HepG2 (cell line): ENCODE measurements around the gene BBS1. TPM values are rescaled to one million over a fixed set of nuclear protein-coding genes. Genes with fewer than 3 reads are reported as not detected.

Experiments
- CBFB ChIP-seq: sonication (generic); formaldehyde crosslinking; IDR thresholded peaks from 2 replicates; pipeline ENCODE4 v1.4.0; 2020; ENCODE audit warnings: missing genetic modification reagents
- ESRRA ChIP-seq: sonication (generic); formaldehyde crosslinking; IDR thresholded peaks from 2 replicates; pipeline ENCODE4 v1.5.1; 2020; ENCODE audit warnings: mild to moderate bottlenecking, low read depth, missing genetic modification reagents
- GPN1 ChIP-seq: sonication (generic); formaldehyde crosslinking; IDR thresholded peaks from 2 replicates; pipeline ENCODE4 v1.5.1; 2020; ENCODE audit warnings: missing genetic modification reagents, borderline replicate concordance
- HBP1 ChIP-seq: IDR thresholded peaks from 2 replicates; pipeline ENCODE4 v1.6.1; 2016; ENCODE audit warnings: low read depth, control low read depth
- HCFC1 ChIP-seq: fragments of 150-350 bp; IDR thresholded peaks from 2 replicates; pipeline ENCODE4 v1.6.1; 2014; ENCODE audit warnings: low read depth, low read length
- HMG20A ChIP-seq: IDR thresholded peaks from 2 replicates; pipeline ENCODE4 v1.6.1; 2016; ENCODE audit warnings: borderline replicate concordance
- KDM3A ChIP-seq: IDR thresholded peaks from 2 replicates; pipeline ENCODE4 v1.6.1; 2018; ENCODE audit warnings: low read depth, missing compliant biosample characterization
- KLF9 ChIP-seq: IDR thresholded peaks from 2 replicates; pipeline ENCODE4 v1.6.1; 2016; ENCODE audit warnings: low read depth
- PAXIP1 ChIP-seq: sonication (generic); formaldehyde crosslinking; conservative IDR thresholded peaks from 2 replicates; pipeline ENCODE4 v1.4.0; 2020; ENCODE audit warnings: mild to moderate bottlenecking, missing genetic modification reagents, moderate library complexity
- SMC3 ChIP-seq: IDR thresholded peaks from 2 replicates; pipeline ENCODE4 v1.6.1; 2011; ENCODE audit warnings: low read length, improper control_type of control experiment
- TAF1 ChIP-seq: sonication (generic); formaldehyde crosslinking; IDR thresholded peaks from 2 replicates; pipeline ENCODE4 v1.4.0; 2020; ENCODE audit warnings: missing genetic modification reagents
- ZBTB21 ChIP-seq: sonication (generic); formaldehyde crosslinking; IDR thresholded peaks from 2 replicates; pipeline ENCODE4 v1.4.0; 2020; ENCODE audit warnings: missing genetic modification reagents
- ZNF12 ChIP-seq: sonication (generic); formaldehyde crosslinking; IDR thresholded peaks from 2 replicates; pipeline ENCODE4 v1.5.0; 2020; ENCODE audit warnings: missing genetic modification reagents
- ZNF136 ChIP-seq: sonication (generic); formaldehyde crosslinking; IDR thresholded peaks from 2 replicates; pipeline ENCODE4 v1.8.1; 2022; ENCODE audit warnings: low read depth, mild to moderate bottlenecking, moderate library complexity, missing genetic modification reagents
- ZNF350 ChIP-seq: sonication (generic); formaldehyde crosslinking; IDR thresholded peaks from 2 replicates; pipeline ENCODE4 v1.4.0; 2020; ENCODE audit warnings: mild to moderate bottlenecking, low read depth, missing genetic modification reagents, borderline replicate concordance
- ZNF547 ChIP-seq: sonication (generic); formaldehyde crosslinking; IDR thresholded peaks from 2 replicates; pipeline ENCODE4 v1.5.1; 2020; ENCODE audit warnings: mild to moderate bottlenecking, missing genetic modification reagents
- ZNF607 ChIP-seq: sonication (generic); formaldehyde crosslinking; IDR thresholded peaks from 2 replicates; pipeline ENCODE4 v1.5.1; 2020; ENCODE audit warnings: missing genetic modification reagents, mild to moderate bottlenecking, borderline replicate concordance
- ZNF639 ChIP-seq: conservative IDR thresholded peaks from 2 replicates; pipeline ENCODE4 v1.6.1; 2018; ENCODE audit warnings: missing genetic modification reagents
- ZNF780A ChIP-seq: sonication (generic); formaldehyde crosslinking; IDR thresholded peaks from 2 replicates; pipeline ENCODE4 v1.8.0; 2022; ENCODE audit warnings: mild to moderate bottlenecking, missing genetic modification reagents, moderate library complexity
- polyA plus RNA-seq, 8 experiments: library from polyadenylated mRNA; depleted of rRNA in 3 of 8; stranded (reverse) in 7 of 8; unstranded in 1 of 8; fragments of >200 nt; fragmentation: Illumina TruSeq in 4 of 8; extraction: Trizol in 4 of 8; gene quantifications; 2 replicates each; pipeline versions ENCODE4 v1.2.1 to v1.2.3, GENCODE V29; 2011 to 2016; ENCODE audit warnings: low read depth in 4 of 8, missing spikeins in 1 of 8, mixed read lengths in 1 of 8; ENCODE audit not compliant: insufficient read depth in 1 of 8
- total RNA-seq, 5 experiments: library from RNA; depleted of rRNA; stranded (reverse); fragments of >200 nt; fragmentation: Illumina TruSeq; extraction: Trizol; gene quantifications; 2 replicates each; pipeline ENCODE4 v1.2.3, GENCODE V29; 2016; ENCODE audit warnings: low read depth in 1 of 5
- TF ChIP-seq, protein P1 (sequence below): sonication (generic); formaldehyde crosslinking; IDR thresholded peaks from 2 replicates; pipeline ENCODE4 v1.5.0; 2020; ENCODE audit warnings: missing genetic modification reagents, mild to moderate bottlenecking, borderline replicate concordance
- TF ChIP-seq, protein P2 (sequence below): sonication (generic); formaldehyde crosslinking; IDR thresholded peaks from 2 replicates; pipeline ENCODE4 v1.8.1; 2023; ENCODE audit warnings: mild to moderate bottlenecking, missing genetic modification reagents, borderline replicate concordance
- TF ChIP-seq, protein P3 (sequence below): sonication (generic); formaldehyde crosslinking; IDR thresholded peaks from 2 replicates; pipeline ENCODE4 v1.4.0; 2020; ENCODE audit warnings: missing genetic modification reagents, mild to moderate bottlenecking, borderline replicate concordance

Gene BBS1
- total and polyA plus RNA-seq, 2 of the 13 experiments (the other 11 are each of a cell fraction or from before 2014, with no cell fraction given), result 11.7 to 14.1 TPM

DNA sequence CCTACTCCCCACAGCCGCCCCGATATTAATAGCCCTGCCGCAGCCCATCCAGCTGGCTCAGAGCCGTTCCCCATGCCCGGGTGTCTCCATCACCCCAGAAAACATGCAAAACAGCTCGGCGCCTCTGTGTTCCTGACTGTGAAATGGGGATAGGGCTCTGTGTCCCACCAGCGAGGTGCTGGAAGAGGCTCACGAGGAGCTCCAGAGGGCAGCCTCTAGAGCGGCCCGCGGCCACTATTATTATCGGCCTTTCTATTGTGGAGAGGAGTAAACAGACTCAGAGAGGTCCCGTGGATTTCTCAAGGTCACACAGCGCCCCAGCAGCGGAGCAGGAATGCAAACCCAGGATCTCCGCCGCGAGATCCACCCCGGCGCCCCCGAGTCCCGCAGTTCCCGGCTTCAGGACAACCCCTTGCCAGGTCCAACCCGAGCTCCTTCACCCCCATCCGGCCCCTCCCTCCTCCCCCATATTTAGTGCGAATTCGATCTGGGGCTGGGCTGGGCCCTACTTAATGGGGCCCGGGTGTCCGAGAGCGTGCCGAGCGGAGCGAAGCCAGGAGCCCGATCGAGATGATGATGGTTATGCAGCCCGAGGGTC is 36.0 kb downstream of the BBS1 start, which contains the start of gene ACTN3 (continued):
- TF ChIP-seq HBP1 (CRISPR knock-in tag) (no peak), ZNF639 (CRISPR knock-in tag) (peak; percentile 20; the same call in 1 of the 2 replicates), HCFC1 (no peak), HMG20A (CRISPR knock-in tag) (no peak), CBFB (no peak), ESRRA (CRISPR knock-in tag) (no peak), ZNF350 (CRISPR knock-in tag) (no peak), TAF1 (no peak), KDM3A (CRISPR knock-in tag) (0 out of 2 replicates have a peak, but pooled peaks have one; percentile 15), ZNF12 (CRISPR knock-in tag) (no peak), ZBTB21 (no peak), GPN1 (no peak), PAXIP1 (no peak), ZNF607 (CRISPR knock-in tag) (no peak), ZNF780A (CRISPR knock-in tag) (no peak), ZNF547 (CRISPR knock-in tag) (peak; percentile 33; the same call in 1 of the 2 replicates), ZNF136 (CRISPR knock-in tag) (0 out of 2 replicates have a peak, but pooled peaks have one; percentile 38), KLF9 (CRISPR knock-in tag) (no peak), SMC3 (no peak)
- TF ChIP-seq, protein P1, sequence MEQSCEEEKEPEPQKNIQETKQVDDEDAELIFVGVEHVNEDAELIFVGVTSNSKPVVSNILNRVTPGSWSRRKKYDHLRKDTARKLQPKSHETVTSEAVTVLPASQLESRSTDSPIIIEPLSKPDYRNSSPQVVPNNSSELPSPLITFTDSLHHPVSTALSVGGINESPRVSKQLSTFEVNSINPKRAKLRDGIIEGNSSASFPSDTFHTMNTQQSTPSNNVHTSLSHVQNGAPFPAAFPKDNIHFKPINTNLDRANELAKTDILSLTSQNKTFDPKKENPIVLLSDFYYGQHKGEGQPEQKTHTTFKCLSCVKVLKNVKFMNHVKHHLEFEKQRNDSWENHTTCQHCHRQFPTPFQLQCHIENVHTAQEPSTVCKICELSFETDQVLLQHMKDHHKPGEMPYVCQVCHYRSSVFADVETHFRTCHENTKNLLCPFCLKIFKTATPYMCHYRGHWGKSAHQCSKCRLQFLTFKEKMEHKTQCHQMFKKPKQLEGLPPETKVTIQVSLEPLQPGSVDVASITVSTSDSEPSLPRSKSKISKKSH, result no peak
- TF ChIP-seq, protein P2, sequence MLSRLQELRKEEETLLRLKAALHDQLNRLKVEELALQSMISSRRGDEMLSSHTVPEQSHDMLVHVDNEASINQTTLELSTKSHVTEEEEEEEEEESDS, result no peak
- TF ChIP-seq, protein P3, sequence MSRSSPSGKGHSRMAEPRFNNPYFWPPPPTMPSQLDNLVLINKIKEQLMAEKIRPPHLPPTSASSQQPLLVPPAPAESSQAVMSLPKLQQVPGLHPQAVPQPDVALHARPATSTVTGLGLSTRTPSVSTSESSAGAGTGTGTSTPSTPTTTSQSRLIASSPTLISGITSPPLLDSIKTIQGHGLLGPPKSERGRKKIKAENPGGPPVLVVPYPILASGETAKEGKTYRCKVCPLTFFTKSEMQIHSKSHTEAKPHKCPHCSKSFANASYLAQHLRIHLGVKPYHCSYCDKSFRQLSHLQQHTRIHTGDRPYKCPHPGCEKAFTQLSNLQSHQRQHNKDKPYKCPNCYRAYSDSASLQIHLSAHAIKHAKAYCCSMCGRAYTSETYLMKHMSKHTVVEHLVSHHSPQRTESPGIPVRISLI (CRISPR knock-in tag), result no peak
